Endodermal cell (in vitro differentiated cells): ENCODE data around the gene BACH2. TPM values are rescaled to one million over a fixed set of nuclear protein-coding genes. Genes with fewer than 3 reads are reported as not detected.
"Not testable (repeated sequence)": the region's sequence is repeated elsewhere in the genome, so short reads cannot be mapped to it uniquely, and the experiment has no call there.

Experiments
- DNase-seq: peaks from one replicate; pipeline ENCODE4 v3.0.0-alpha.2; 2017
- H3K27ac ChIP-seq: 2 replicates; pipeline ENCODE4 v1.5.1; 2013; ENCODE audit warnings: mild to moderate bottlenecking, low read depth, low read length, moderate library complexity
- H3K27me3 ChIP-seq: 2 replicates; pipeline ENCODE4 v1.6.1; 2013; ENCODE audit warnings: mild to moderate bottlenecking, low read length, moderate library complexity; ENCODE audit not compliant: insufficient read depth, control insufficient read depth, poor library complexity, severe bottlenecking
- H3K36me3 ChIP-seq: 2 replicates; pipeline ENCODE4 v1.7.0; 2013; ENCODE audit warnings: mild to moderate bottlenecking, low read length, moderate library complexity; ENCODE audit not compliant: control insufficient read depth, insufficient read depth
- H3K4me1 ChIP-seq: one replicate; pipeline ENCODE4 v1.7.0; 2013; ENCODE audit warnings: low read length; ENCODE audit not compliant: control insufficient read depth, insufficient read depth
- H3K4me3 ChIP-seq: 2 replicates; pipeline ENCODE4 v1.5.1; 2013; ENCODE audit warnings: mild to moderate bottlenecking, low read length, moderate library complexity
- H3K9ac ChIP-seq: 2 replicates; pipeline ENCODE4 v1.6.1; 2013; ENCODE audit warnings: mild to moderate bottlenecking, low read length, moderate library complexity; ENCODE audit not compliant: poor library complexity, severe bottlenecking; ENCODE audit errors: extremely low read depth
- H3K9me3 ChIP-seq: 2 replicates; pipeline ENCODE4 v1.6.1; 2013; ENCODE audit warnings: mild to moderate bottlenecking, low read length, moderate library complexity; ENCODE audit not compliant: control insufficient read depth
- H3K27ac Mint-ChIP-seq: 2 replicates; pipeline ENCODE4 v1.8.0; 2020; ENCODE audit warnings: mixed read lengths
- H3K27me3 Mint-ChIP-seq: 2 replicates; pipeline ENCODE4 v1.8.0; 2021; ENCODE audit warnings: mild to moderate bottlenecking, mixed read lengths; ENCODE audit not compliant: insufficient read depth
- H3K36me3 Mint-ChIP-seq: 2 replicates; pipeline ENCODE4 v1.8.0; 2020; ENCODE audit warnings: low read depth, mixed read lengths
- H3K4me1 Mint-ChIP-seq: 2 replicates; pipeline ENCODE4 v1.8.0; 2020; ENCODE audit warnings: mixed read lengths
- H3K4me3 Mint-ChIP-seq: 2 replicates; pipeline ENCODE4 v1.8.0; 2020; ENCODE audit warnings: mild to moderate bottlenecking, moderate library complexity, mixed read lengths
- H3K9me3 Mint-ChIP-seq: 2 replicates; pipeline ENCODE4 v1.8.0; 2020; ENCODE audit warnings: mild to moderate bottlenecking, mixed read lengths
- CTCF ChIP-seq: fragments of 200-600 bp; sonication (generic); conservative IDR thresholded peaks from 2 replicates; pipeline ENCODE4 v1.5.0; 2021; ENCODE audit warnings: antibody characterized with exemption, mild to moderate bottlenecking
- WGBS, 2 experiments: methylation state at CpG; one replicate each; pipeline versions ENCODE4 v1.1.5 to v1.1.7; 2013; ENCODE audit warnings: missing lambda C conversion rate in 2 of 2, mixed read lengths in 1 of 2; ENCODE audit not compliant: insufficient coverage in 1 of 2, insufficient read length in 1 of 2; 5-methylcytosine and 5-hydroxymethylcytosine counted together
- total RNA-seq, 2 donors: library from RNA; stranded (reverse); fragmentation: NEBNext Ultra II Directional in 1 of 2; extraction: Animal tissue kit (Norgen Biotek cat#: 25700) in 1 of 2; gene quantifications; 2 replicates in 1 of 2; 3 replicates in 1 of 2; pipeline ENCODE4 v1.2.1, GENCODE V29; 2021

BACH2 gene
- total RNA-seq, 2 donors from 2014 or later: 11.0 to 22.3 TPM

GRCh38 chr6:90285042-90285481 is 11.6 kb downstream of the BACH2 start:
- Mint-ChIP-seq H3K27me3 (peaks cover 2% of the 10 kb centered on the region), H3K4me3 (no peak overlapping the region), H3K9me3 (peaks cover 2% of the 10 kb centered on the region), H3K4me1 (peaks cover 52% of the 10 kb centered on the region), H3K36me3 (peaks cover 15% of the 10 kb centered on the region), H3K27ac (peak overlapping the region; percentile 84)
- no peak for DNase-seq
- no peak overlapping the region for H3K4me3 ChIP-seq
- H3K4me1 ChIP-seq: peaks cover 16% of the 10 kb centered on the region
- H3K9ac ChIP-seq: no peak overlapping the region
- no peak for TF ChIP-seq CTCF
- H3K27ac ChIP-seq: peak overlapping the region; percentile 52
- H3K9me3 ChIP-seq: peaks cover 14% of the 10 kb centered on the region
- H3K27me3 ChIP-seq: no peaks in the 10 kb centered on the region
- WGBS, 2 experiments: 78% methylated on average over 4 of the region's 4 CpGs; no CpG with 5 or more reads in 1 of the 2 experiments
- peaks cover 8% of the 10 kb centered on the region for H3K36me3 ChIP-seq

GRCh38 chr6:90284236-90285041 is 12.2 kb downstream of the BACH2 start:
- H3K4me3 Mint-ChIP-seq: no peak overlapping the region
- H3K9ac ChIP-seq: no peak overlapping the region

GRCh38 chr6:90282265-90282664 is 14.4 kb downstream of the BACH2 start:
- not testable (repeated sequence) for H3K9me3 Mint-ChIP-seq, H3K27ac ChIP-seq, H3K4me3 Mint-ChIP-seq, H3K36me3 Mint-ChIP-seq, H3K27me3 Mint-ChIP-seq, H3K27ac Mint-ChIP-seq, H3K4me3 ChIP-seq, DNase-seq, H3K9me3 ChIP-seq, H3K27me3 ChIP-seq, H3K36me3 ChIP-seq, H3K9ac ChIP-seq
- 90 to 93% methylated on average over 5 to 6 of the region's 6 CpGs for WGBS, 2 experiments
- H3K4me1 Mint-ChIP-seq: peaks cover 28% of the 10 kb centered on the region
- peaks cover 13% of the 10 kb centered on the region for H3K4me1 ChIP-seq

More at GRCh38 chr6:90284236-90285041, 12.2 kb downstream of the BACH2 start:
- H3K9me3 Mint-ChIP-seq: peaks cover under 1% of the 10 kb centered on the region
- peak overlapping the region; percentile 41 for H3K27ac Mint-ChIP-seq
- peaks cover 50% of the 10 kb centered on the region for H3K4me1 Mint-ChIP-seq
- H3K27me3 Mint-ChIP-seq: peaks cover under 1% of the 10 kb centered on the region
- Histone ChIP-seq H3K36me3 (peaks cover 8% of the 10 kb centered on the region), H3K4me3 (no peak overlapping the region), H3K27me3 (no peaks in the 10 kb centered on the region), H3K9me3 (peaks cover 9% of the 10 kb centered on the region), H3K27ac (no peak overlapping the region), H3K4me1 (peaks cover 16% of the 10 kb centered on the region)
- DNase-seq: peak; percentile 73
- peaks cover 13% of the 10 kb centered on the region for H3K36me3 Mint-ChIP-seq
- TF ChIP-seq CTCF: no peak
- WGBS, 2 experiments: 67 to 68% methylated on average over 7 to 11 of the region's 11 CpGs
